GM18870 (cell line): ENCODE measurements around the gene RARG.

Experiments used
- ATAC-seq: cut with Tn5 transposase; IDR thresholded peaks from one replicate; pipeline ENCODE4 v1.9.1; 2021; ENCODE audit warnings: moderate library complexity; ENCODE audit not compliant: unreplicated experiment

Gene RARG

DNA sequence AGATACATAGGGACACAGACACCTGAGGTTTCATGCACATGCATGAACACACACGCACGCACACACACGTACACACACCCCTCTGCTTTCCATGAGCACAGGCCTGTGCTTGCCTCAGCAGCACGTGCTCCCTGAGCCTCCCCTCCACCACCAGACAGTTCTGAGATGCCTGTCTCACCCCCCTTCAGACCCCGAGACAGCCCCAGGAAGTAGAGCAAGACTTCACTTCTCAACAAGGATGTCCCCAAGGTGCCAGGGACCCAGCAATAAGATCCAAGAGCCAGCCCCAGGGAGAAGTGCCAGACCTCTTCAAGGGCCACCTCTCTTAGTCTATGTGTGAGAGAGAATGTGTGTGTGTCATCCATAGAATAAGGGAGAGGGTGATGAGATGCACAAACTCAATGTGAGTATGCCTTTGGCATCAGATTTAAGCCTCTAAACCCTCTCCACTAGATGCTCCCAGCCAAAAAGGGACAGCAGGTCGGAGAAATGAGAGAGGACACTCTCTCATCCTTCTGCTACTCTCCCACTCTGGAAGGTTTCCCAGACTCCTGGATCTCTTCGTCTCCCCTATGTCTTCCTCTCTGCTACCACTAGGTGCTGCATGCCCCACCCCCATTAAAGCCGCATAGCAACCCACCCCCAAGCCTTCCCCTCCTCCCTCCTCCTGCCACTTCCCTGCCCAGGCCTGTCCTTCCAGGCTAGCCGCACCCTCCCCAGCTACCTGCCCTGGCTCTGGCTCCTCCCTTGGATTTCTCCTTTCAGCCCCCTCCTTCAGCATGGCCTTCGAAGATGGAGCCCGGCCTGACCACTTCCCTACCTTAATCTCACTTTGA lies 7.7 kb downstream of the RARG start:
- no peak for ATAC-seq

GRCh38 chr12:53223389-53224060 lies 8.5 kb downstream of the RARG start:
- ATAC-seq: no peak

DNA sequence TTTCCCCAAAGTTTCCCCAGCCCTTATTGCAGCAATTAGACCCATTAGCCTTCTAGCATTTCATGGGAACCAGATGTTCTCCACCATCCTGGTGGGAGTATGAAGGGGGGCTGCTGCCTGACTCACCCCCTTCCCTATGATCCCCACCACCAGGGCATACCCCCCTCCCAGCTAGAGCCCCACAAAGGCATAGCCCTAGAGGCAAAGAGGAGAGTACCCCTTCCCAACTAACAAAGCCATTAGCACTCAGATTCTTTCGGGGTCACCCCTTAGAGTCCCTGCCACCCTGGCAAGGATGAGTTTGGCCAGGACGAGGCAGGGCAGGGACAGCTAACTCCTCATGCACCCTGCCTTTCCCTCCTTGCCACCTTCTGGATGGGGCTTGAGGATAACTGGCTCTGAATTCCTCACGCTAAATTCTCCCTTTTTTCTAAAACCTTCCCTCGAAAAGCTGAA lies 9.2 kb downstream of the RARG start:
- ATAC-seq: no peak

- ATAC-seq: no peak
These were observed 9.8 kb downstream of the RARG start for GRCh38 chr12:53222170-53222721.

DNA sequence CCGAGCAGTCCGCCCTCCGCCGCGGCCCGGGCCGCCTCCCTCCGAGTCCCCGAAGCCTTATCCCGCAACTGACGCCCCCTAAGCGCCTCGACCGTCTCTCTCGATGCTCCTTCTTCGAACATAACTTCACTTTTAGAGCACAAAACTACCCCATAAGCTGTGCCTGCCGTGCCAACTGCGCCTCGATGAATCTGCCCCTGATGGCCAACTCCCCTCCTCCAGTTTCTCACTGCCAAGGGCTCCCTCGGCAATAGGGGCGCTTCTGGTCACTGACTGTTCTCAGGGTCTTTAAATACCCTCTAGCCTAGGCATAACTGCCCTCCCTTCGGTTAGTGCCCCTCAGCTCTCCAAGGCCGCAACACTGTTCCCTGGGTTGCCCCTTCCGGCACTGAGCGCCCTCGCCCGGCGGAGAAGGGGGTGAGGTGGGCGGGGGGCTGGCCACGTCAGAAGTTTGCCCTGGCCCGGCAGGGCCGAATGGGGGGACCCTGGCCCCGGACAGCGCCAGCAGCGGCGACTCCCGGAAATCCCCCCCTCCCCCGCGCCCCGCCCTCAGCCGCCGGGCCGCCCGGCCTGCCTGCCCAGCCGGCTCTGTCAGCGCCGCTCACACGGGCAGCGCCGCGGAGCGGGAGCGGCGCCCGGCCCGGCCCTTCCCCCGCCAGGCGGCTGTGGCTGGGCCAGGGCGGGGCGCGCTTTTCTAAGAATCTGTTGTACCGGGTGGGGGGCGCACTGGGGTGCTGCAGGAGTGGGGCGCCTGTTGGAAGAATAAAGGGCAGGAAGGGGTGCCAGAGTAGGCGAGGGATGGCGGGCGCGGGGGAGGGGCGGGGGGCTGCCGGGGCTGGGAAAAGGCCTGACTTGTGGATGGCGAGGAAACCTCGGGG lies 10.6 kb downstream of the RARG start:
- ATAC-seq: no peak

DNA sequence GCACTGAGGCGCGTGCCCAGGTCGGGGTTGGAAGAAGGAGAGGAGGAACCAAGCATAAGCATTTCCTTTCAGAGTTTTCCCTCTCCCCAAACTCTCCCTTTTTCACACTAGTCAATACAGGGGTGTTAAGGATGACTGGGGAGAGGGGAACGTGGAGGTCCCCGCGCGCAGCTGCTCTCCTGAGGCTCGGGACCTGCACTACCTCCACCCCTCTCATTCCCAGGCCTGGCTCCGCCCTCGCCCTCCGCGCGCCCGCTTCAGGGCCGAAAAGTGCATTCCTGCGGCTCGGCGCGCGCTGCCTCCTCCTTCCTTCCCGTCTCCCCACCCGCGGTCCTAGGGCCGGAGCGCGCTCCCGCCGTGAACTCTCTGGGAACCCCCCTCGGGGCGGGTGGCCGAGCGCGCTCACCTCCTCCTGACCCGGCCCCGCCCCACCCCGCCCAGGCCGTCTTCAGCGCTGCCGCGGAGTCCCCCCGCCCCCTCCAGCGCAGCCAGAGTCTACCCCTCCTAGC lies 11.3 kb downstream of the RARG start:
- ATAC-seq: no peak

DNA sequence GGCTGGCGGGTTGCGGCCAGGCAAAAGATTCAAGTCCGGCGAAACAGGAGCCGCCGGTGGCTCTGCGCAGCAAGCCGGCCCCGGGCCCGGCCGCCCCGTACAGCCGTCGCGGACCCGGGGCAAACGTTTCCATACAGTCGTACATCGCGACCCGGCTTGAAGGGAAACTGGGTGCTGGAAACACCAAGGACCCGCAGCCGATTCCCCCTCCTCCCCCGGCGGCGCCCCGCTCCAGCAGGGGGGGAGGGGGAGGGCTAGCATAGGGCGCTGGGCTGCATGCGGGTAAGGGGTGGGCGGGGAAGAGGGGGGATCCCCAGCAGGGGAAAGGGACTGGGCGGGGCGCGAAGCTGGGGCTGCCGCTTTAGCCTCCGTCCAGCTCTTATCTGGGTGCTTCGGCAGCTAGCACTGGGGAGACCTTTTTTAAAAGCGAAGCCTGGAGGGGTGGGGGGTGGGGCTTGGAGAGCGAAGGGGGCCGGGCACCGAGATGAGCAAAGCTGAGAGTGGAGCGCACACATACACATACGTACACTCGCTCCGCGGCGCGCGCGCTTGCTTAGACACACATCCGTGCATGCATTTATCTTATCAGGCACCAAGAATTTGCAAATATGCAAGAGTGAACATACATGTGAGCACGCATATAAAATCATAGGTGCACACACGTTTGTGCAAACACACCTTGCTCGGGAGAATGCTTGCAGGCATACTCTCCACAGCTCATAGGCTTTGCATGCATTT lies 11.9 kb downstream of the RARG start:
- no peak for ATAC-seq

- ATAC-seq: no peak
These were observed 12.6 kb downstream of the RARG start for GRCh38 chr12:53219292-53219955.

GRCh38 chr12:53218551-53219291 lies 13.3 kb downstream of the RARG start:
- no peak for ATAC-seq

DNA sequence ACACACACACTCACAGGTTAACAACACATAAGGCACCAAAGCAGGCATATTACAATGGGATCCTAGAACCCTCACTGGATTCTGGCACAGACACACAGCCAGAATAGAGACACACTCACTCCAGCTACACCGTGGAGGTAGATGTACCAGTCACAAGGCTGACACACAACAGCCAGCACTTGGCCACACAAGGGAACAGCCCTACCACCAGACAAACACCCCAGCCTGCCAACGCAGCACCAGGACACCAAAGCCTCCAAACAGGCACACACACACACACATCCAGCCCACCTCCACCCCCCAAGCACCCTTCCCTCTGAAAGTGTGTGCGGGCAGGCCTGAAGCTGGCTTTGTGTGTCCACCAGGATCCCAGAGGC lies 14.1 kb downstream of the RARG start:
- ATAC-seq: no peak

DNA sequence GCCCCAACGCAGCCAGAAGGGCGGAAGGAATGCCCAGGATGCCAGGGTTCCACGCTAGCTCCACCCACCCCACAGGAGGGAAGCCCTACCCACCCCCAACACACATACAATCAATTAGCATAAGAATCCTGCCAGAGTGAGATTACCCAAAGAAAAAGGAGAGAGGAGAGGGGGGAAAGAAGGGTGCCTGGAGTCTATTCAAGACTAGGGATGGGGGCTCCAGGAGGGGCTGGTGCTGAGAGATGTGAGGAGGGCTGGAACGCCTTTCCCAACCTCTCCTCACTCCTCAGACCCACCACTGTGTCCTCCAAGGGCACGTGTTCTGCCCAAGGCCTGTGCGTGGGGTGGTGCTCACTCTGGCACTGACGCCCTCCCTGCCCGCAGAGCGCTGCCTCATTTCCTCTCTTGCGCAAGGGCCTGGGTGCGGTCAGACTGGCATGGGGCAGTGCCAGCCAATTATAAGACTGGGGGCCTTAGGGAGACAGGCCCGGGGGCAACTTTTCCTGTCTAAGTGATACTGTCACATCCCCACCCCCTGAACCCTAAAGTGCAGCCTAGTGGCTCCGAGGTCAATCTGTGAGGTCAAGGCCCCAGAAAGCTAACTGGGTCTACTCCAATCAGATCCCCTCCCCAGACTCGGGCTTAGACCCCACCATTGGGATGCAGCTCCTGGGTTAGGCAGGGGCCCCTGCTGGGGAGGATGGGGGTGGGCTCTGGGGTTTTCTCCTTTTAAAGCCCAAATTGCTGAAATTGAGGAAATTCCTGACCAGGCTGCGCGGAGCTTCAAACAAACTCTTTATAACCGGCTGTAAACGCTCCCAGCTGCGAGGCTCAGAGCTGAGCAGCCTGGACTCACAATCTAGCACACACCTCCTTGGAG lies 14.7 kb downstream of the RARG start:
- no peak for ATAC-seq

GRCh38 chr12:53215497-53215896 lies 16.5 kb downstream of the RARG start:
- ATAC-seq: no peak

DNA sequence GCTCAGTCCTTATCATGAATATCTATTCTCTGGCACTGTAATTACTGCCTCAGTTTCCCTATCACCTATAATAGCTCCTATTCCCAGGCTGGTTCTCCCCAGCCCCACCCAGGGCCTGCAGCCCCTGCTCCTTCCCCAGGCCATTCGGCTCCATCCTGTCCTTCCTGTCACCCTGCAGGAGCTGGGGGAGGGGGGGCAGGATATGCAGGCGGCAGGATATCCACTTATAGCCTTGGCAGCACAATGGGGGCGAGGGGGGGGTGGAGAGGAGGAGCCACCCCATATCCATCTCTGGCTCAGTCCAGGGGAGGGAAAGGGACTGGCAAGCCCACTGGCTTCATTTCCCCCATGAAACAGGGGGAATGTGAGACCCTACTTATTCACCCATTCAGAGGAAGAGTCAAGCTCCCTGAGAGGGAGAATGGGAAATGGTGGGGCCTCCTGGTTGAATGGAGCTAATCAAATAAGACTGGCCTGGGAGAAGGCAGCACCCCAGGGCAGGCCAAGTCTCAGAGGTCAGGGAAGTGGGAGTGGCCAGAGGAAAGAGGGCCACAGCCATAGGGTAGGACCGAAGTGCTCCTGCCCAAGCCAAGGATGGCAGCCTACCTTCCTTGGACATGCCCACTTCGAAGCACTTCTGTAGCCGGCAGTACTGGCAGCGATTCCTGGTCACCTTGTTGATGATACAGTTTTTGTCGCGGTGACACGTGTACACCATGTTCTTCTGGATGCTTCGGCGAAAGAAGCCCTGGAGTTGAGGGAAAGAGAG lies 17.1 kb downstream of the RARG start:
- ATAC-seq: no peak

- no peak for ATAC-seq
These were observed 17.8 kb downstream of the RARG start for GRCh38 chr12:53214221-53214620.

- no peak for ATAC-seq
These were observed 18.7 kb downstream of the RARG start for GRCh38 chr12:53213348-53213747.

- no peak for ATAC-seq
These were observed 19.1 kb downstream of the RARG start for GRCh38 chr12:53212931-53213330.
